ENCODE measurements around the gene PIK3IP1. TPM values are rescaled to one million over a fixed set of nuclear protein-coding genes. Genes with fewer than 3 reads are reported as not detected.

PIK3IP1 gene
- total RNA-seq, 1 donor from 2014 or later: 10.3 TPM

- H3K27me3 Mint-ChIP-seq (ENCODE audit: unreplicated experiment): no peaks in the 10 kb centered on the region
- H3K27ac Mint-ChIP-seq (ENCODE audit: unreplicated experiment): no peak overlapping the region
- no peak overlapping the region for H3K4me3 Mint-ChIP-seq (ENCODE audit: unreplicated experiment)
- no peak for TF ChIP-seq CTCF (IDR thresholded peaks at IDR 0.05)
- peaks cover 10% of the 10 kb centered on the region for H3K4me1 Mint-ChIP-seq (ENCODE audit: unreplicated experiment)
- peaks cover 13% of the 10 kb centered on the region for H3K36me3 Mint-ChIP-seq (ENCODE audit: unreplicated experiment)
- no peaks in the 10 kb centered on the region for H3K9me3 Mint-ChIP-seq (ENCODE audit: unreplicated experiment)
- no peak for DNase-seq (ENCODE audit: extremely low spot score, unreplicated experiment)
These were observed 5.7 kb downstream of the PIK3IP1 start for GRCh38 chr22:31286360-31287255.

- H3K36me3 Mint-ChIP-seq (ENCODE audit: unreplicated experiment): peaks cover 13% of the 10 kb centered on the region
- DNase-seq (ENCODE audit: extremely low spot score, unreplicated experiment): no peak
- H3K27me3 Mint-ChIP-seq (ENCODE audit: unreplicated experiment): no peaks in the 10 kb centered on the region
- no peak for TF ChIP-seq CTCF (IDR thresholded peaks at IDR 0.05)
- H3K27ac Mint-ChIP-seq (ENCODE audit: unreplicated experiment): no peak overlapping the region
- no peak overlapping the region for H3K4me3 Mint-ChIP-seq (ENCODE audit: unreplicated experiment)
- H3K4me1 Mint-ChIP-seq (ENCODE audit: unreplicated experiment): no peaks in the 10 kb centered on the region
- no peaks in the 10 kb centered on the region for H3K9me3 Mint-ChIP-seq (ENCODE audit: unreplicated experiment)
These were observed 7.8 kb downstream of the PIK3IP1 start for GRCh38 chr22:31284281-31285155.

GRCh38 chr22:31282748-31283468 is 9.4 kb downstream of the PIK3IP1 start:
- Mint-ChIP-seq H3K27ac (ENCODE audit: unreplicated experiment) (no peak overlapping the region), H3K9me3 (ENCODE audit: unreplicated experiment) (no peaks in the 10 kb centered on the region), H3K27me3 (ENCODE audit: unreplicated experiment) (no peaks in the 10 kb centered on the region), H3K4me3 (ENCODE audit: unreplicated experiment) (no peak overlapping the region), H3K36me3 (ENCODE audit: unreplicated experiment) (peaks cover 13% of the 10 kb centered on the region), H3K4me1 (ENCODE audit: unreplicated experiment) (no peaks in the 10 kb centered on the region)
- no peak for DNase-seq (ENCODE audit: extremely low spot score, unreplicated experiment)
- TF ChIP-seq CTCF (IDR thresholded peaks at IDR 0.05): no peak

GRCh38 chr22:31281733-31282132 is 10.6 kb downstream of the PIK3IP1 start:
- no peaks in the 10 kb centered on the region for H3K9me3 Mint-ChIP-seq (ENCODE audit: unreplicated experiment)
- H3K27me3 Mint-ChIP-seq (ENCODE audit: unreplicated experiment): no peaks in the 10 kb centered on the region
- H3K4me1 Mint-ChIP-seq (ENCODE audit: unreplicated experiment): no peaks in the 10 kb centered on the region
- peaks cover 15% of the 10 kb centered on the region for H3K36me3 Mint-ChIP-seq (ENCODE audit: unreplicated experiment)
- no peak for DNase-seq (ENCODE audit: extremely low spot score, unreplicated experiment)
- TF ChIP-seq CTCF (IDR thresholded peaks at IDR 0.05): no peak
- no peak overlapping the region for H3K4me3 Mint-ChIP-seq (ENCODE audit: unreplicated experiment)
- H3K27ac Mint-ChIP-seq (ENCODE audit: unreplicated experiment): no peak overlapping the region

Measured in osteocyte (in vitro differentiated cells).